HEK293 (cell line): ENCODE results near the gene WDR82.

Experiments used
- BCL11A ChIP-seq: fragments of 450-650 bp; formaldehyde crosslinking; IDR thresholded peaks from 2 replicates; pipeline ENCODE4 v1.5.1; 2016; ENCODE audit warnings: low read depth, missing biosample characterization, missing genetic modification characterization
- CTCF ChIP-seq: fragments of 450-650 bp; formaldehyde crosslinking; IDR thresholded peaks from 2 replicates; pipeline ENCODE4 v1.5.1; 2016; ENCODE audit warnings: missing biosample characterization, missing genetic modification characterization
- HOXC10 ChIP-seq: sonication (generic); formaldehyde crosslinking; IDR thresholded peaks from 2 replicates; pipeline ENCODE4 v1.8.1; 2023; ENCODE audit warnings: mild to moderate bottlenecking, missing genetic modification reagents
- REST ChIP-seq: fragments of 450-650 bp; formaldehyde crosslinking; IDR thresholded peaks from 2 replicates; pipeline ENCODE4 v1.5.1; 2016; ENCODE audit warnings: missing biosample characterization, missing genetic modification characterization
- TCF7L2 ChIP-seq: IDR thresholded peaks from 2 replicates; pipeline ENCODE4 v1.6.1; 2011; ENCODE audit warnings: low read depth, mild to moderate bottlenecking, inconsistent platforms, low read length, moderate library complexity, borderline replicate concordance
- ZBTB26 ChIP-seq: fragments of 450-650 bp; formaldehyde crosslinking; optimal IDR thresholded peaks from 2 replicates; pipeline ENCODE3; 2016; ENCODE audit warnings: missing biosample characterization, mild to moderate bottlenecking, missing genetic modification characterization
- ZNF280C ChIP-seq: fragments of 450-650 bp; formaldehyde crosslinking; IDR thresholded peaks from 2 replicates; pipeline ENCODE4 v1.5.1; 2016; ENCODE audit warnings: missing biosample characterization, missing genetic modification characterization
- ZNF677 ChIP-seq: fragments of 450-650 bp; IDR thresholded peaks from 2 replicates; pipeline ENCODE4 v1.5.0; 2018; ENCODE audit warnings: missing biosample characterization, mild to moderate bottlenecking, missing genetic modification characterization, moderate library complexity
- ZNF776 ChIP-seq: fragments of 450-650 bp; formaldehyde crosslinking; IDR thresholded peaks from 2 replicates; pipeline ENCODE4 v1.5.0; 2017; ENCODE audit warnings: missing biosample characterization, missing genetic modification characterization, borderline replicate concordance
- ZSCAN18 ChIP-seq: fragments of 450-650 bp; formaldehyde crosslinking; IDR thresholded peaks from 2 replicates; pipeline ENCODE4 v1.5.1; 2016; ENCODE audit warnings: missing biosample characterization, missing genetic modification characterization

GRCh38 chr3:52218454-52218853, 60.0 kb downstream of the WDR82 start:
- no peak for TF ChIP-seq CTCF (tag by site-specific recombination)
- TF ChIP-seq ZSCAN18 (tag by site-specific recombination): no peak
- TF ChIP-seq BCL11A (tag by site-specific recombination): no peak
- TF ChIP-seq HOXC10 (CRISPR knock-in tag): no peak
- no peak for TF ChIP-seq TCF7L2
- no peak for TF ChIP-seq REST
- TF ChIP-seq ZNF280C (tag by site-specific recombination): no peak
- TF ChIP-seq ZNF677 (tag by site-specific recombination): no peak
- no peak for TF ChIP-seq ZBTB26 (tag by site-specific recombination)
- no peak for TF ChIP-seq ZNF776 (tag by site-specific recombination)
